ACC112 (cell line): ENCODE data around the gene MCCD1.

Source experiments
- H2AFZ ChIP-seq: fragments of 200-600 bp; sonication (generic); one replicate; pipeline ENCODE4 v1.6.0; 2017; ENCODE audit warnings: antibody characterized with exemption, low read length; ENCODE audit not compliant: unreplicated experiment
- H3K27ac ChIP-seq: fragments of 200-600 bp; sonication (generic); 2 replicates; pipeline ENCODE4 v1.5.1; 2014; ENCODE audit warnings: low read depth, mild to moderate bottlenecking, antibody characterized with exemption, low read length, moderate library complexity
- H3K27me3 ChIP-seq: fragments of 200-600 bp; sonication (generic); 2 replicates; pipeline ENCODE4 v1.6.1; 2014; ENCODE audit warnings: mild to moderate bottlenecking, antibody characterized with exemption, low read length, moderate library complexity, mixed read lengths; ENCODE audit not compliant: insufficient read depth
- H3K36me3 ChIP-seq: fragments of 200-600 bp; sonication (generic); 2 replicates; pipeline ENCODE4 v1.6.1; 2016; ENCODE audit warnings: mild to moderate bottlenecking, antibody characterized with exemption, low read length, moderate library complexity, mixed read lengths; ENCODE audit not compliant: insufficient read depth
- H3K4me1 ChIP-seq: fragments of 200-600 bp; sonication (generic); one replicate; pipeline ENCODE4 v1.6.1; 2016; ENCODE audit warnings: low read length, mixed read lengths; ENCODE audit not compliant: insufficient read depth, unreplicated experiment, control insufficient read depth
- H3K4me3 ChIP-seq: fragments of 200-600 bp; sonication (generic); 2 replicates; pipeline ENCODE4 v1.5.1; 2014; ENCODE audit warnings: mild to moderate bottlenecking, low read depth, low read length
- H3K79me2 ChIP-seq: fragments of 200-600 bp; sonication (generic); one replicate; pipeline ENCODE4 v1.6.0; 2016; ENCODE audit warnings: low read length; ENCODE audit not compliant: control insufficient read depth, unreplicated experiment, insufficient read depth

The MCCD1 gene

GRCh38 chr6:31572041-31572911 is 43.5 kb downstream of the MCCD1 start, which contains the start of gene LTA:
Gene LTA, plus strand, starts transcription at chr6:31572289. Its CDS starts 454 bp downstream, at chr6:31572743.
- H3K4me3 ChIP-seq: no peak within 1 kb of the TSS
- no peaks in the 10 kb centered on the region for H3K36me3 ChIP-seq
- no peak within 1 kb of the TSS for H2AFZ ChIP-seq
- H3K27me3 ChIP-seq: peaks cover 9% of the 10 kb centered on the region
- no peaks in the 10 kb centered on the region for H3K79me2 ChIP-seq
- H3K4me1 ChIP-seq: no peaks in the 10 kb centered on the region
- no peak within 1 kb of the TSS for H3K27ac ChIP-seq

- Histone ChIP-seq H3K4me1 (no peaks in the 10 kb centered on the region), H3K27me3 (peaks cover 9% of the 10 kb centered on the region), H2AFZ (no peak overlapping the region), H3K27ac (no peak overlapping the region), H3K79me2 (no peaks in the 10 kb centered on the region), H3K36me3 (no peaks in the 10 kb centered on the region), H3K4me3 (no peak overlapping the region)
Observed at GRCh38 chr6:31573239-31574105, 44.7 kb downstream of the MCCD1 start.

- Histone ChIP-seq H3K27ac (no peak overlapping the region), H3K4me1 (no peaks in the 10 kb centered on the region), H3K79me2 (no peaks in the 10 kb centered on the region), H2AFZ (no peak overlapping the region), H3K36me3 (no peaks in the 10 kb centered on the region), H3K4me3 (no peak overlapping the region), H3K27me3 (peaks cover 9% of the 10 kb centered on the region)
Observed at GRCh38 chr6:31574106-31575061, 45.6 kb downstream of the MCCD1 start.

- H3K36me3 ChIP-seq: no peaks in the 10 kb centered on the region
- no peaks in the 10 kb centered on the region for H3K79me2 ChIP-seq
- H3K4me1 ChIP-seq: no peaks in the 10 kb centered on the region
- H2AFZ ChIP-seq: no peak within 1 kb of the TSS
- peaks cover 9% of the 10 kb centered on the region for H3K27me3 ChIP-seq
- H3K4me3 ChIP-seq: no peak within 1 kb of the TSS
- no peak within 1 kb of the TSS for H3K27ac ChIP-seq
Observed at GRCh38 chr6:31575335-31575901, 46.7 kb downstream of the MCCD1 start, which contains the start of gene TNF. Gene TNF, plus strand, starts transcription at chr6:31575565. Its CDS starts 177 bp downstream, at chr6:31575742.

GRCh38 chr6:31575952-31576685 is 47.4 kb downstream of the MCCD1 start:
- no peaks in the 10 kb centered on the region for H3K36me3 ChIP-seq
- H2AFZ ChIP-seq: no peak overlapping the region
- no peaks in the 10 kb centered on the region for H3K79me2 ChIP-seq
- H3K27me3 ChIP-seq: peaks cover 9% of the 10 kb centered on the region
- H3K4me3 ChIP-seq: no peak overlapping the region
- H3K4me1 ChIP-seq: no peaks in the 10 kb centered on the region
- H3K27ac ChIP-seq: no peak overlapping the region

GRCh38 chr6:31576897-31577578 is 48.3 kb downstream of the MCCD1 start:
- no peak overlapping the region for H3K4me3 ChIP-seq
- H3K36me3 ChIP-seq: no peaks in the 10 kb centered on the region
- no peak overlapping the region for H3K27ac ChIP-seq
- peaks cover 9% of the 10 kb centered on the region for H3K27me3 ChIP-seq
- no peak overlapping the region for H2AFZ ChIP-seq
- peaks cover 5% of the 10 kb centered on the region for H3K4me1 ChIP-seq
- H3K79me2 ChIP-seq: peaks cover 4% of the 10 kb centered on the region

GRCh38 chr6:31577579-31577966 is 48.8 kb downstream of the MCCD1 start:
- Histone ChIP-seq H3K4me3 (no peak overlapping the region), H3K27me3 (peaks cover 9% of the 10 kb centered on the region), H2AFZ (no peak overlapping the region), H3K36me3 (no peaks in the 10 kb centered on the region), H3K27ac (no peak overlapping the region), H3K4me1 (peaks cover 5% of the 10 kb centered on the region), H3K79me2 (peaks cover 4% of the 10 kb centered on the region)

- Histone ChIP-seq H3K4me1 (peaks cover 5% of the 10 kb centered on the region), H3K4me3 (no peak overlapping the region)
Observed at GRCh38 chr6:31578184-31579118, 49.7 kb downstream of the MCCD1 start.

More at GRCh38 chr6:31578184-31579118, 49.7 kb downstream of the MCCD1 start:
- Histone ChIP-seq H3K27me3 (peaks cover 9% of the 10 kb centered on the region), H3K36me3 (no peaks in the 10 kb centered on the region), H2AFZ (no peak overlapping the region), H3K79me2 (peaks cover 4% of the 10 kb centered on the region), H3K27ac (no peak overlapping the region)
